Neural crest cell (in vitro differentiated cells): ENCODE results near the gene BPIFB1. TPM values are rescaled to one million over a fixed set of nuclear protein-coding genes. Genes with fewer than 3 reads are reported as not detected.
A peak's percentile ranks its signal among the peaks of the same experiment; 100 is the strongest.

Experiments
- DNase-seq: peaks from one replicate; pipeline ENCODE4 v3.0.0; 2021; ENCODE audit warnings: low read depth, mixed read lengths, low spot score
- H3K27ac Mint-ChIP-seq: one replicate; pipeline ENCODE4 v1.8.0; 2021; ENCODE audit warnings: mild to moderate bottlenecking, mixed read lengths; ENCODE audit not compliant: unreplicated experiment
- H3K27me3 Mint-ChIP-seq: 2 replicates; pipeline ENCODE4 v1.8.0; 2021; ENCODE audit warnings: low read depth, mild to moderate bottlenecking, mixed read lengths
- H3K36me3 Mint-ChIP-seq: 2 replicates; pipeline ENCODE4 v1.8.0; 2021; ENCODE audit warnings: low read depth, mild to moderate bottlenecking, mixed read lengths
- H3K4me1 Mint-ChIP-seq: 2 replicates; pipeline ENCODE4 v1.8.0; 2021; ENCODE audit warnings: mixed read lengths
- H3K4me3 Mint-ChIP-seq: one replicate; pipeline ENCODE4 v1.8.0; 2021; ENCODE audit warnings: mild to moderate bottlenecking, mixed read lengths
- H3K9me3 Mint-ChIP-seq: 2 replicates; pipeline ENCODE4 v1.8.0; 2021; ENCODE audit warnings: mixed read lengths
- total RNA-seq: library from RNA; stranded (reverse); gene quantifications from 2 replicates; pipeline ENCODE4 v1.2.1, GENCODE V29; 2021
- TF ChIP-seq, protein P1 (sequence below): fragments of 200-600 bp; sonication (generic); conservative IDR thresholded peaks from 2 replicates; pipeline ENCODE4 v1.5.0; 2021; ENCODE audit warnings: antibody characterized with exemption, mild to moderate bottlenecking

The BPIFB1 gene
- total RNA-seq, 1 donor from 2014 or later = not detected

DNA sequence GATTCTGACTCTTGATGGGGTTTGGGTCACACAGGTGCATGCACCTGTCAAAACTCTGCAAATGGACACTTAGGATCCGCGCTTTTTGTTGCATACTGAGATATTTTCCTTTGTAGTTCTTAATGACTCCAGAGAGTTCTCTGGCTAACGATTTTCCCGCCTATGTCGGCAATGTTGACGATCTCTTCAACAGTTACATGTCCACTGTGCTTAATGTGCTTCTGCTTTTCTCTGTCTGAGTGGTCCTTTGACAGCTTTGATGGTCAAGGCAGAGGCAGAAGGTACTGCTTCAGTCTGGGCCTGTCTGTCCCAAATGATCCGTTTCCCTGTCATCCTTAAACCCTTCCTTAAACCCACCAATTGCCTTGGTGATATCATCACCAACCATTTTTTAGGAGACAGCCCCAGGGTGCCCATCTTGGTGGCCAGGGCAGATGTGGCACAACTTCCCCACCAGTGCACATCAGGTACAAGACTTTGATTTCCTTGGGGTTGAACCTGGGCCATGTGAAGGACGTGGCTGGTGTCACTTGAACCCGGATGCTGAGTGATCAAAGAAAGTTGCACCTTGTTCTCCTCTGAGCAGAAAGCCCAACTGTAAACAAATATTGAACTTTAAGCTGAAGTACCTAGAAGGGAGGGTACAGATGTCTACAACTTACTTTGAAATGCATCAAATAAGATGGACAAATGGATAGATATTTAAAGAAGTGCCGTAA, 10.7 kb upstream of the BPIFB1 start:
- Mint-ChIP-seq H3K9me3 (no peaks in the 10 kb centered on the region), H3K4me3 (no peak overlapping the region), H3K36me3 (no peaks in the 10 kb centered on the region), H3K27me3 (peaks cover 30% of the 10 kb centered on the region), H3K27ac (no peak overlapping the region), H3K4me1 (no peaks in the 10 kb centered on the region)
- TF ChIP-seq, protein P1, sequence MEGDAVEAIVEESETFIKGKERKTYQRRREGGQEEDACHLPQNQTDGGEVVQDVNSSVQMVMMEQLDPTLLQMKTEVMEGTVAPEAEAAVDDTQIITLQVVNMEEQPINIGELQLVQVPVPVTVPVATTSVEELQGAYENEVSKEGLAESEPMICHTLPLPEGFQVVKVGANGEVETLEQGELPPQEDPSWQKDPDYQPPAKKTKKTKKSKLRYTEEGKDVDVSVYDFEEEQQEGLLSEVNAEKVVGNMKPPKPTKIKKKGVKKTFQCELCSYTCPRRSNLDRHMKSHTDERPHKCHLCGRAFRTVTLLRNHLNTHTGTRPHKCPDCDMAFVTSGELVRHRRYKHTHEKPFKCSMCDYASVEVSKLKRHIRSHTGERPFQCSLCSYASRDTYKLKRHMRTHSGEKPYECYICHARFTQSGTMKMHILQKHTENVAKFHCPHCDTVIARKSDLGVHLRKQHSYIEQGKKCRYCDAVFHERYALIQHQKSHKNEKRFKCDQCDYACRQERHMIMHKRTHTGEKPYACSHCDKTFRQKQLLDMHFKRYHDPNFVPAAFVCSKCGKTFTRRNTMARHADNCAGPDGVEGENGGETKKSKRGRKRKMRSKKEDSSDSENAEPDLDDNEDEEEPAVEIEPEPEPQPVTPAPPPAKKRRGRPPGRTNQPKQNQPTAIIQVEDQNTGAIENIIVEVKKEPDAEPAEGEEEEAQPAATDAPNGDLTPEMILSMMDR = no peak
- DNase-seq = no peak

DNA sequence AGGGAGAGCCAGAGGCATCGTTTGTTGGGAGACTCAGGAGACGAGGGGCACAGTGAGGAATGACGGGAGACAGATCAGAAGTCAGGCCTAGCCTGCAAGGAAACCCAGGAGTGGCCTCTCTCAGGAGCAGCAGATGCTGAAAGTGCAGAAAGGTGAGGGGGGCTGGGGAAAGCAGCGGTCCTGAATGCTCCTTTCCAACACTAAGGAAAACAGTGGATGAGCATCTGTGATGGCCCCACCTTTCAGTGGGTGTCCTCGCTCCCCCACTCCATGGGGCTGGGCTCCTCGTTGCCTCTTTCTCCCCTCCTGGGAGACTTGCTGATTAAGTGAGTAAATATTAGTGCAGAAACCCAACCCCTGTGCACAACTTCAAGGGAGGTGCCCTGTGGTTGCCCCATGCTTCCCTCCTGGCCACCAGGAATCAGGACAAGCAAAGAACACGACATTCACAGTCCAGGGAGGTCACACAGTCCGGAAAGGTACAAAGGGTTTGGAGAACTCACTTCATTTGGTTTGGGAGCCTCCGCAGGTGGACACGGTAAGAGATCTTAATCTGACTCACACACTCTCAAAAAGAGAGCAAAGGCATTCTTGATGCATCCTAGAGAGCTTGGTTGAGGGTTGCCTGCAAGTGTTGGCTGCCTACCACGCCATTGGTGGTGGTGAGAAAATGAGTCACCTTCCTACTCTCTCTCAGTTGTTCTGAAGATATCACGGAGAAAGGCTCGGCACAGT, 9.7 kb upstream of the BPIFB1 start:
- Mint-ChIP-seq H3K4me1 (peaks cover 8% of the 10 kb centered on the region), H3K27me3 (peaks cover 24% of the 10 kb centered on the region)
- no peak for DNase-seq

DNA sequence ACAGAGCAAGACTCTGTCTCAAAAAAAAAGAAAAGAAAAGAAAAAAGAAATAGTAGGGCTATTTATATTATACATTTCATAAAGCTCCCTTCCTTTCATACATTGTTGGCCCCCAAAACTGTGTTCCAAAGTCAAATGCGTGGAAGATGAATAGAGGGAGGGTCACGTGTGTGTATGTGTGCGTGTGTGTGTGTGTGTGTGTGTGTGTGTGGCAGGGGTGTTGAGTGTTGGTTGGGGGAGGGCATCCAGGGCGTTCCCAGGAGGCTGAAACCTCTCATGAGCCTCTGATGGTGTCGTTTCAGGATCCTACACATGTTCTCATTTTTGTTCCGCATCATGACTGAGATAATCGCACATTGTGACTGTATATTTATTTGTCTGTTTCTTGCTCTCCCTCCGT, 7.8 kb upstream of the BPIFB1 start:
- Mint-ChIP-seq H3K27ac (peak overlapping the region; percentile 3), H3K4me1 (peaks cover 8% of the 10 kb centered on the region), H3K27me3 (peaks cover 14% of the 10 kb centered on the region), H3K4me3 (no peak overlapping the region), H3K36me3 (no peaks in the 10 kb centered on the region), H3K9me3 (no peaks in the 10 kb centered on the region)
- DNase-seq = no peak
- TF ChIP-seq, protein P1 = no peak

More for the DNA sequence above, 9.7 kb upstream of the BPIFB1 start:
- TF ChIP-seq, protein P1 = no peak
- Mint-ChIP-seq H3K27ac (no peak overlapping the region), H3K9me3 (no peaks in the 10 kb centered on the region), H3K36me3 (no peaks in the 10 kb centered on the region), H3K4me3 (no peak overlapping the region)

DNA sequence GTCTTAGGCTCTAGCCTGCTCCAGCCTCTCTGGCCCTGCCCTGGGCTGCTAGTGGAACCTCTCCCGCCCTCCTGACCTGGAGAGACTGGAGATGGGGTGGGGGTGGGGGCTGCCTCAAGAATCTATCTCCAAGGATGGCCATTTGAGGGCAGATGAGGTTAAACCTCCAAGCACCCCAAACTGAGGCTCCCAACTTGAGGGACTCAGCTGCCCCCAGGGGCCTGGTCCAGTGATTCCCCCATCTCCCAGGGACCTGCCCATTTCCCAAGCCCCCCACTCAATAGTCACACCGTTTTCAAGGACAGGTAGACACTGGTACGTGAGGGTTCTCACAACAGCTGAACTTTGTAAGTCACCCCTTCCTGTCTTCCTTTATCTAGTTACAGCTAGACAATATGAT, 7.1 kb upstream of the BPIFB1 start:
- Mint-ChIP-seq H3K9me3 (no peaks in the 10 kb centered on the region), H3K27ac (no peak overlapping the region), H3K4me3 (no peak overlapping the region), H3K4me1 (peaks cover 8% of the 10 kb centered on the region), H3K36me3 (no peaks in the 10 kb centered on the region), H3K27me3 (peaks cover 14% of the 10 kb centered on the region)
- DNase-seq = no peak
- TF ChIP-seq, protein P1 = no peak

DNA sequence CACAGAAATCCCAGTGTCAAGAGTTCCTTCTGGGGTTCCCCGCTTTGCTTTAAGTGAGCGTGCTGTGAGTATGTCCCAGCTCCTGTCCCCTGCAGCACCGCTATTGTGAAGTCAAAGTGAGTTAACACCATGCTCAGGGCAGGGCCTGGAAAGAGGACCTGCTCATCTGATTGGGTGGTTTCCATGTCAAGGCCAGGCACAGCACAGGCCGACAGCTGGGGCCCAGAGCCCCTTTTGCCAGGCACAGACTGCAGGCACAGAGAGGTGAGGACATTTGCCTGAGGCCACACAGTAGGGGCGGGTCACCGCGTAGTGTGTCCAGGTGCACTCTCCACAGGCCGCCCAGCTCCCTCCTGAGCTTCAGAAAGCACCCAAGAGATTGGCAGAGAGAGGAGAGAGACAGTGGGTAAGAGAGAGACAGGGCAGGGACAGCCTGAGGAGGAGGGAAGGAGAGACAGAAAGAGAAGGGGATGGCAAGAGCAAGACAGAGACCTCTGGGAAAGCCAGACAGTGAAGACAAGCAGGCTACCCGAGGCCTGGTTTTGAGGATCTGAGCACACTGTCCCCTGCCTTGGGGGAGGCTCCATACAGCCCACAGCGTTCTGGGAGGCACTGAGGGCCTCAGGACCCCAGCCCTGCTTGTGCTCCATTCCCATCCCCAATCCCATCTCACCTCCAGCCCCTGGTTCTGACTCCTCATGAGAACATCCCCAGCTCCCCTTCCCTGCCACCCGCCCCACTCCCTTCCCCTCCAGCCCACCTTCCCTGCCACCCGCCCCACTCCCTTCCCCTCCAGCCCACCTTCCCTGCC, 6.5 kb upstream of the BPIFB1 start:
- H3K9me3 Mint-ChIP-seq = no peaks in the 10 kb centered on the region
- DNase-seq = no peak
- no peaks in the 10 kb centered on the region for H3K36me3 Mint-ChIP-seq
- no peak overlapping the region for H3K27ac Mint-ChIP-seq
- H3K4me1 Mint-ChIP-seq = peaks cover 8% of the 10 kb centered on the region
- peaks cover 14% of the 10 kb centered on the region for H3K27me3 Mint-ChIP-seq
- H3K4me3 Mint-ChIP-seq = no peak overlapping the region
- TF ChIP-seq, protein P1 = no peak
